DMS 273 (cell line): Measurements from ENCODE around the gene PROSER3.
"Not testable (repeated sequence)": the region's sequence is repeated elsewhere in the genome, so short reads cannot be mapped to it uniquely, and the experiment has no call there.

ENCODE experiments used
- DNase-seq: peaks from one replicate; lab custom pipeline; 2025; ENCODE audit not compliant: unreplicated experiment; lab: John Stamatoyannopoulos, UW

The PROSER3 gene

DNA sequence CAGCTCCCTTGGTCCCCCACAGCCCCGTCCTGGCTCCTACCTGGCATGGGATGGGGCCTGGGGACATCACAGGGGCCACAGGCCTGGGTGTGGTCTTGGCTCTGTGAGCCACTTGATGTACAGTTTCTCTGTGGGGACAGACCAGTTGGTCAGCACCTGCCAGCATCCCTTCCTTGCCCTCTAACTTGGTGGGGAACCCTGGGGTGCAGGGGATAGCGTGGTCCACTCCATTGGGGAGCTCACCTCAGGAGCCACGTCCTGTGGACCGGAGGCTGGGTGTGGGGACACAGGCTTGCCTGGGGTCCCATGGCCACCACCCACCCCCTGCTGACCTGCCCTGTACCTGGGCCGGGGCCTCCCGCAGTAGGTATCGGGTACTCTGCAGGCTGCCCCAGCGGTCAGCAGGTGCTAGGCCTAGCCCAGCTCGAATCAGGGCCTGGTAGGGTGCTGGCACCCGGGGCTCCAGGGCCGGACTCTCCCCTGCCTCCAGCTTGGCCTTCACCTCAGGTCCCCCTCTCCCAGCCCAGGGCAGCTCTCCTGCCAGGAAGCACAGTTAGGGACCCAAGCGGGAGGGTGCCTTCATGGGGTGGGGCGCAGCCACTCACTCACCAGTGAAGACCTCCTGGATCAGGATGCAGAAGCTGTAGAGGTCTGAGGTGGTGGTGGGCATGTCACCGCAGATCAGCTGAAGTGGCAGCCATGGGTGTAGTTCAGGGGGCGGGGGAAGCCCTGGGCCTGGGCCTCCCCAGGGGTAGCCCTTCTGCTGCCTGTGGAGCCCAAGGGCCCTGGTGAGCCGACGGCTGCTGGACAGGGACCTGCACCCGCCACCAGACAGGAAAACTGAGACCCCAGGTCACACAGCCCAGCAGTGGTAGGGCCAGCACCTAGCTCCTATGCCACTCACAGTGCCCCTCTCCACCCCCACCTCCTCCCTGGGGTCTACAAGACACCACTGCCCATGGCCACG is 32.3 kb downstream of the PROSER3 start:
- DNase-seq, result no peak

DNA sequence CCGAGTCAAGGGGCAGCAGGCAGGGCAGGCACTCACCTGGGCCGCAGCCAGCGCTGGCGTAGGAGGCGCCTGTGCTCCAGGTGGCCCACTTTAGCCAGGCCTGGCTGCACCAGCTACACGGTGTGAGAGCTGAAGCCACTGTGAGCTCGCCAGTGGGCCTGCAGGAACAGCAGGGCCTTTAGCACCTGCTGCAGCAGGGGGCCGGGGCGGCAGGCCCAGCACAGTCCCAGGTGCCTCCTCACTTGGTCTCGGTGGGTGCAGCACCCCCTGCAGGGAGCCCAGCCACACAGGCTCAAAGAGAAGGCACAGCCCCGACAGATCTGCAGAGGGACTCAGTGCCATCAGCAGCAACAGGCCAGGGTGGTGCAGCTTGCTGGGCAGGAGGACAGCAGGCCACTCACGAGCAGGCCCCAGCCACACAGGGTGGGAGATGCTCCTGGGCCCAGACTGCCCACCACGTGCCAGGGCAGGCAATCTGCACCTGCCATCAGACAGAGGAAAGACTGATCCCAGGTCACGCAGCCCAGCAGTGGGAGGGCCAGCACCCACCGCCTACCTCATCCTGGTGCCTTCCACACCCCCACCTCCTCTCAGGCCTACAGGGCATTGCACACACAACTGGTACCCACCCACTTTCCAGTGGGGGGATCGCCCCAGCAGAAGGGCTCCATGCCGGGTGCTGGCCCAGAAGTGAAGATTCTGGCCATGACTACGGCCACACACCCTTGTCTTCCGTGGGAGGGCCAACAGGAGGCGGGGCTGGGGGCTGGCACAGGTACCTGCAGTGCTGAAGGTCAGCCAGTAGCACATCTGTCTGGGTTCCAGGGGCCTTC is 33.2 kb downstream of the PROSER3 start:
- DNase-seq, result no peak

DNA sequence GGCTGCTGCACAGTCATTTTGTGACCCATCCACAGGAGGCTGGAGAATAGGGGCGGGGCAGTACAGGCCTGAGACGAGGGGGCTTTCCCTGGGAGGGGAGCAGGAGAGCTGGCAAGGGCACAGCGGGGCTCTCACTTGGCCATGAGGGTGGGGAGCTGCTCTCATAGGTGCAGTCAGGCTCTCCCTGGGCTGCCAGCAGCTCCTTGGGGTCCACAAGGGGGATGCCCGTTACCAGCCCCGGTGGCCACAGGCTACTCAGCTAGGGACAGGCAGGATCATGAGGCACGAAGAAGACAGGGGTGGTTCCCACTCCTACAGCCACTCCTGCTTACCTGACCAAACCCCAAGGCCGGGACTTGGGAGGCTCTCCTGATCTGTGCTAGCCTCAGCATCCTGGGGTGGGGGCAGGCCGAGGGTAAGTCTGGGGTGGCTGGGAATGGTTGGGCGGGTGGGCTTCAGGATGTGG is 33.9 kb downstream of the PROSER3 start:
- no peak for DNase-seq

DNA sequence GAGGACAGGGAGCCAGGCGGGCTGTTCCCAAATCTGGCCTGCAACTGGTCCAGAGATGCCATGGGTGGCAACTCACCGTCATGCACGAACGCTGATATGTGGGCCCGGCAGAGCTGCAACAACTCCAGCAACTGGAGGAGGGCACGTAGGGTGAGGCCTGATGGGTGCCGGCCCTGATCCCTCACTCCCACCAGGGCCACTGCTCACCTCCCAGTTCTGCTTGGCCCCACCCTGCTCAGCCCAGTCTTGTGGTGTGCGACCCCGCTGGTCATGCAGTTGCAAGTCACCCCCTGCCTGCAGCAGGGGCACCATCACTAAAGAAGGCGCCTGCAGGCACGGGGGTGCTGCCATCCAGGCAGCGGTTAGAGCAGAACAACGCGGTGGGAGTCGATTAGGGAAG is 34.3 kb downstream of the PROSER3 start:
- DNase-seq, result no peak

DNA sequence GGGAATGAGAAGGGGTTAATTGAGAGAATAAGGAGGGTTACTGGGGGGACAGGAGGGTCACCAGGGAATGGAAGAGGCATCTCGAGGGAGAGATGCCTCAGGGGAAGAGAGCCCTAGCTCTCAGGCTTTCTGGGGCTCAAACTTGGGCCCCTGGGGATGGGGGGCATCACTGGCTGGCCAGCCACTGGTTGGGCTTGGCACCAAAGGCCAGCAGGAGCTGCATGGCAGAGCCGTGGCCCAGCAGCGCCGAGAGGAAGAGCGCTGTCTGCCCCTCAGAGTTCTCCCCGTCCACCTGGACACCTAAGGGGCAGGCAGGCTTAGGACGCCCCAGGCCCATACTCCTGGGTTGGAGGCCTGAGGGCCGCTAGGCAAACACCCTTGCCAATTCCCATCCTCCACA is 34.9 kb downstream of the PROSER3 start:
- DNase-seq, result no peak

DNA sequence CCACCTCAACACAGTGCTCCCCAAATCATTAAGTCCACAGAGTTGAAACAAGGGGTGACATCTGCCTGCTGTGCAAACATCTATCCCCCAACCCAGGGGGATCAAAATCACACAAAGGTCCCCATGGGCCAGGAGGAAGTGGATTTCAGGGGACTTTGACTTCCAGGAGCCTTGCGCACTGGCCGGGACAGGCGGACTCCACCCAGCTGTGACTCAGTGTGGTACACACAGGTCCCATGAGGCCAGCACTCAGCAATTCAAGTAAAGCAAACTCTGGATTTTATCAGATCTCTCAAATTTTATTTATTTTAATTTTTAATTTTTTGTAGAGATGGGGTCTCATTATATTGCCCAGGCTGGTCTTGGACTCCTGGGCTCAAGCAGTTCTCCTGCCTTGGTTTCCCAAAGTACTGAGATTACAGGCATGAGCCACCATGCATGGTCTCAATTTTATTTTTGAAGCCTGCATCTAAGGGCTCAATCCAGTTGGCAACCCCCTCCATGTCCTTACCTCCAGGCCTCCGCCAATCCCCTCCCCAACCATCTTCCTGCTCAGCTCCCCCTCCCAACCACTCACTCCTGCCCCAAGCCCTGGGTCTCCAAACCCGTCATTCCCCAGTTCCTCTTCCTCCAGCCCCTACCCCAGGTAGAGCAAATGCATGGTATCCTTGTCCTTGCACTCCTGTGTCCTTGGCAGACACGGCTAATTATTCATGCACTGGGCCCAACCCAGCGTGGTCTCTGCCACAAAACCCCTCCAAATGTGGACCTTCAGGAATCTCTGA is 35.6 kb downstream of the PROSER3 start:
- no peak for DNase-seq

DNA sequence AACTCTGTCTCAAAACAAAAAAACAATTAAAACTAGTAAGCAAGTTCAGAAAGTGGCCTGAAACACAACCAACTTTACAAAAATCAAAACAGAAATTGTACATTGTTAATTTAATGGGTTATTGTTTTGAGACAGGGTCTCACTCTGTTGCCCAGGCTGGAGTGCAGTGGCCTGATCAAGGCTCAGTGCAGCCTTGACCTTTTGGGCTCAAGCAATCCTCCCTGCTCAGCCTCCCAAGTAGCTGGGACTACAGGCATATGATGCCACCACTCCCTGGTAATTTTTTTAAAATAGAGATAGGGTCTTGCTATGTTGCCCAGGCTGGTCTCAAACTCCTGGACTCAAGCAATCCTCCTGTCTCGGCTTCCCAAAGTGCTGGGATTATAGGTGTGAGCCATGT is 37.6 kb downstream of the PROSER3 start:
- not testable (repeated sequence) for DNase-seq

DNA sequence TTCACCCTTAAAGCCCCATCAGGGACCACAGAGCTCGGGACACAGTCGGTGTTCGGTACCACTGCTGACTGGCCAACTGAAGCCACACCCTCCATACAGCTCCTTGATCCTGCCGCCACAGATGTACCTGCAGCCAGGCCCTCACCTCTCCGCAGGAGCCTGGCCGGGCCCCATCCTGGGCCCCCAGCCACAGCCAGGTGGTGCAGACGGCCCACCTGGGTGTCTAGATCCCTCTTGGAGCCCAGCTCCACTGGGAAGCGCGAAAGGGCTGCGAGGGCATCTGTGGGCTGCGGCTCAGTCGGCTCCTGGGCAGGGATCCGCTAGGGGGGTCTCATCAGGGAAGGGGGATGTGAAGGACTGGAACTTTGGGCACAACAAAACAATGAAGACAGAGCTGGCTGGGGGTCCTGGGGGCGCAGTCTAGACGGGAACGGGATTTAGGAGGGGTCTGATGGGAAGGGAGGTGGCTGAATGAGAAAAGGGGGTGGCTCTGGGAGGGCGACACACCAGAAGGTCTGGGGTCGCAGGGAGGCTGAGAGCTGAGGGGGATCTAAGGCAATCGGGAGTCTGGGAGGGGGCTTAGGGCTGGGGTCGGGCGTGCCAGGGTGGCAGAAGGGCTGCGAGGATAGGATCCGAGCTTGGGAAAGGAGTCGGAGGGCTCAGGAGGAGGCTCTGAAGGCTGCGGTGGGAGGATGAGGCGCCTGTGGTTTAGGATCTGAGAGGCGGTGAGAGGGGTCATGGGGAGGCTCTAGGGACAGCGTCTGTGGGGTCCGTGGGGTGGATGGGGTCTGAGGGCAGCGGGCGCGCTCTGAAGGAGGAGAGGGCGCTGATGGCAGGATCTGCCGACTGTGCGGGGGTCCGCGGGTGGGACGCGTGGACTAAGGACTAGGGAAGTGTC is 38.9 kb downstream of the PROSER3 start:
- DNase-seq, result no peak

DNA sequence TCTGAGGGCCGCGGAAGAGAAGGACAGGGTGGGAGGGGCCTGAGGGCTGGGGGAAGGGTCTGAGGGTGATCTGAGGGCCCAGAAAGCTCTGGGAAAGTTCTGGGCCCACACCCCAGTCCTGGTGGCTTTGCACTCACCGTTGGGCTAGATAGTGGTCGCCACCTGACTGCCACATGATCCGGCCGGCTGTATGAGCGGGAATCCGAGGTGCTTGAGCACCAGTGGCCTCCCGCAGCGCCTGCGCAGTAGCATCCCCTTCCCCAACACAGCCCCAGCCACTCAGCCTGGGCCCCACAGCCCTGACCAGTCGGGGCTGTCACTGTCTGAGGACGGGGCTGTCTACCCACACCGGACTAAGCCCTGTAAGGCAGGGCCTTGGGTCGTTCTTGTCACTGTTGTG is 39.7 kb downstream of the PROSER3 start:
- no peak for DNase-seq

DNA sequence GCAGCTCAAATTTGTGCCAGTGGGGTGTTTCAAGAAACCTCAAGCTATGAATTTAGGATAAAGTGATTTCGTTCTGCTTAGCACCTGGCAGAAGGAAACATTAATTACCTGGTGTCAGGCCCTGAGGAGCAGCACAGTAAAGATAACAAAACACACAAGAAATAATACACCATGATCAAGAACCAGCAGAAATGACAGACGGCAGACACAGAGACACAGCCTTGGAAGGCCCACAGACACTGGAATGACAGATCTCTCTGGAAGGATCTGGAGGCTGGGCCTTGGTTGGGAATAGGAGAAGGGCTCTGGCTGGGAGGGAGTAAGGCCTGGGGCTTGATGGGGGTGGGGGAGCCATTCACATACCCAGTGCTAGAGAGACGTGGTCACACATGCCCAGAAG is 43.9 kb downstream of the PROSER3 start:
- DNase-seq, result no peak

DNA sequence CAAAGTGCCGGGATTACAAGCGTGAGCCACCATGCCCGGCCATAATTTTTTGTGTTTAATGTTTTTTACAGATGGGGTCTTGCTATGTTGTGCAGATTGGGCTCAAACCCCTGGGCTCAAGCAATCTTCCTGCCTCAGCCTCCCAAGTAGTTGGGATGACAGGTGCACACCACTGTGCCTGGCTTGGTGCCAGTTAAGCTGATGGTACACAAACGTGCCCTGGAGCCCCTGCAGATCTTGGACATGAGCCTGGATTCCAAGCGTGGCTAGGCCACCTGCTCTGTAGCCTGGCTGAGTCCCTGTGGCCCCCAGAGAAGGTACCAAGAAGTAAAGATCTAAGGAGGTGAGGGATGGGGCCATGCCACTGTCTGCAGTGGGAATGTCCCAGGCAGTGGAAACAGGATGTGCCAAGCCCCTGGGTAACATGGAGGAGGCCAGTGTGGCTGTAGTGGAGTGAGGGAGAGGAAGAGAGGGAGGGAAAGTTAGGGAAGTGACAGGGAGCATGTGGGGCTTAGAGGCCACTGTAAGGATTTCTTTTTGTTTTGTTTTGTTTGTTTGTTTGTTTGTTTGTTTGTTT is 47.6 kb downstream of the PROSER3 start:
- peak; percentile 92 for DNase-seq

DNA sequence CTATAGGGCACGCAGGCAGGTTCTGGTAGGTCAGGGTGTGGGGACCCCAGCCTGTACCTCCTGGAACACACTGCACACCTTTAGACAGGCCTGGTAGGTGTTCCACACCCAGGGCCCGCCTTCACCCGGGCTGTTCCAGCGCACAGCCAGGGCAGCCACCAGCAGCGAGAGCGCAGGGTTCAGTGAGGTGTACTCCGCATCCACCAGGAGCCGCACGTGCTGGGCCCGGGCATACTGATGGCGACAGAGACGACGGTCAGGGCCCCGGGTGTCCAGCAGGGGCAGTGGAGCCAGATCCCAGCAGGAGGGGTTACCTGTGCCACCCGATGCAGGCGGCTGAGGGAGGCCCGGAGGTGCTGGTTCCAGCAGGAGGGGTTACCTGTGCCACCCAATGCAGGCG is 48.6 kb downstream of the PROSER3 start:
- no peak for DNase-seq

DNA sequence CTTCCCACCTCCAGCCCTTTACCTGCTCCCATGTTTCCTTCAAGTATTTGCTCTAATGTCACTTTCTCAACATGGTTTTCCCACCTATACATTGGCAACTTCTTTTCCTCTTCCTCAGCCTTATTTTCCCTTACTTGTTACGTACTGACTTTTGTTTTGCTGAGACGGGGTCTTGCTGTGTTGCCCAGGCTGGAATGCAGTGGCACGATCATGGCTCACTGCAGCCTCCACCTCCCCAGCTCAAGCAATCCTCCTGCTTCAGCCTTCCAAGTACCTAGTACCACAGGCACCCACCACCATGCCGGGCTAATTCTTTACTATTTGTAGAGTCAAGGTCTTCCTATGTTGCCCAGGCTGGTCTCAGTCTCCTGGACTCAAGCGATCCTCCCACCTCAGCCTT is 49.7 kb downstream of the PROSER3 start:
- no peak for DNase-seq

DNA sequence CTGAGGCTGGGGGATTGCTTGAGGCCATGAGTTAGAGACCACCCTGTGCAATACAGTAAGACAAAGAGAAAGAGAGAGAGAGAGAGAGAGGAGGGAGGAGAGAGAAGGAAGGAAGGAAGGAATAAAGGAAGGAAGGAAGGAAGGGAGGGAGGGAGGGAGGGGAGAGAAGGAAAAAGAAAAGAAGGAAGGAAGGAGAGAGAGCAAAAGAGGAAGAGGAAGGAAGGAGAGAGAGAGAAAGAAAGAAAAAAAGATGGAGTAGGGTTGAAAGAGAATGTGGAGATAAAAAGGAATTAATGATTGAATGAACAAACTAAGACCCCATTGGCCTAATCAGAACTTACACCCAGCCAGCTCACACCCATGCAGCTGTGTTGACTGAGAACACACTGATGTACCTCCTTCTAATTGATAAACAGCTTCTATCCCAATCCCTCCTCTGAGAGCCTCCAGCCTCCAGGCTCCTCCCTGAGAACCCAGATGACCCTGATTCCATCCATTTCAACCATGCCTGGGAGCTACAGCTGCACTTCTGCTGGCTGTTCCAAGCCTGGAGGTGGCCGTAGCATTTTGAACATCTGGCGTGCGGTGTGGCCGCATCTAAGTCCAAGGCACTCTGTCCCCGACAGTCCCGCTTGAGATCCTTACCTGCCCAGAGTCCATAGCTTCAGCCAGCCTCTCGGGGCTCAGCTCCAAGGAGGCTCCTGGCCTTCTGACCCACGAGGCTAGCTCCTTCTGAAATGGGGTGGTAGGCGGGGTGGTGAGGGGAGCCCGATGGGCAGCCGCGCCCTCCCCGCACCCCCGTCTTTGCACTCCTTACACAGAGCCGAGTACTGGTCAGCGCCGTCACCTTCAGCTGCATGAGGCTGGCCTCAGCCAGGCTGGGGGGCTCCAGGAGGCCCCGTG is 53.6 kb downstream of the PROSER3 start:
- DNase-seq, result peak; percentile 26

DNA sequence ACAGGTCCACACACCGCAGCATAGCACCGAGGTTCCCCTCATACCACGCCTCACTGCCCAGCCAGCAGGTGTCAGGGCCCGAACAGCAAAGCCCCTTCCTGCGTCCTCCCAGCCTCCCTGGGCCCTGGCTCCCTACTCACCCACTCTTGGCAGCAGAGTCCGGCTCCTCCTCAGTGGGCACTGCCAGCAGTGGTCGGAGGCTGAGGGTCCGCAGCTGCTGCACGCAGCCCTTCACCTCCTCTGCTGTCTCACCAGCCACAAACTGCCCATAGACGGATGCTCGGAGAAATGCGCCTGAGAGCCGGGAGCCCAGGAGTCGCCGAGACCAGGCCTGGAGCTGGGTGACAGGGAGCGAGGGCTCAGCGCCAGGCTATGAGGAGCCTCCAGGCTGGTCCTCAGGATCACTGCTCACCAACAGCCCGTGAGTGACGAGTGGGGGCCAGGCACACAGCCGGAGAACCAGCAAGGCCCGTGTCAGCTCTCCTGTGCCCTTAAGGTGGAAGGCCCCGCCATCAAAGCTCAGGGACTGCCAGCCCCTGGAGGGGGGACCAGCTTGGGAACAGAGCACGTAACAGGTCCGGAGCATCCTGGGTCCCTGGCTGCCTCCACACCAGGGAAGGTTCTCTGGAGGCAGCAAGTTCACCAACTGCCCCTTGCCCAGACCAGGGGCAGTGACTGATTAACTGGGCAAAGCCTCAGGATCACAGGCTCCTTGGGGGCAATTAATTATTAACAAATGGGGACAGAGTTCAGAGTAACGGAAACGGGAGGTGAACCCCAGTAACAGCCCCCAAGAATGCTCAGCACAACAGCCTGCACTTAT is 54.5 kb downstream of the PROSER3 start, which contains the start of gene PRODH2:
PRODH2 (minus strand) TSS at position 626 of the 823 bp plus-strand sequence; CDS start at position 586, 40 bp downstream.
- no peak for DNase-seq

DNA sequence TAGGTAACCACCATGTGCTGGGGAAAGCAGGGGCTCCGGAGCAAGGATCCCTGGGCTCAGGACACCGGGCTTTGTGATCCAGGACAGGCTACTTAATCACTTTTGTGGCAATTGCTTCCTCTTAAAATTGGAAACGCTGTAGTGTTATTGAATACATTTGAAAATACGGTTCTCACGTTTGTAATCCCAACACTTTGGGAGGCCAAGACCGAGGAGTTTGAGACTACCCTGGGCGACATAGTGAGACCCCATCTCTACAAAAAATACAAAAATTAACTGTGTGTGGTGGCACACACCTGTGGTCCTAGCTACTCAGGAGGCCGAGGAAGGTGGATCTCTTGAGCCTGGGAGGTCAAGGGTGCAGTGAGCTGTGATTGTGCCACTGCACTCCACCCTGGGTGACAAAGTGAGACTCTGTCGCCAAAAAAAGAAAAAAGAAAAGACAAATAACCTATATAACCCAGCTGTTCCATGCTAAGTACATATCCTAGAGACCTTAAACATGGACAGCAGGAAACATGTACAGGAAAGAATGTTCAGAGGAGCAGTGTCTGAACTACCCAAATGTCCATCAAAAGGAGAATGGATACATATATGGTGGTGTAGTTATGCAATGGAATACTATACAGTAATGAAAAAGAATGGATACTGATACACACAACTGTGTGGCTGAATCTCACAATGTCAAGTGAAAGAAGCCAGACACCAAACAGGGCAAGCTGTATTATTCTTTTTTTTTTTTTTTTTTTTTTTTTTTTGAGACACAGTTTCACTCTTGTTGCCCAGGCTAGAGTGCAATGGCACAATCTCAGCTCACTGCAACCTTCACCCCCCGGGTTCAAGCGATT is 55.3 kb downstream of the PROSER3 start:
- DNase-seq, result no peak

DNA sequence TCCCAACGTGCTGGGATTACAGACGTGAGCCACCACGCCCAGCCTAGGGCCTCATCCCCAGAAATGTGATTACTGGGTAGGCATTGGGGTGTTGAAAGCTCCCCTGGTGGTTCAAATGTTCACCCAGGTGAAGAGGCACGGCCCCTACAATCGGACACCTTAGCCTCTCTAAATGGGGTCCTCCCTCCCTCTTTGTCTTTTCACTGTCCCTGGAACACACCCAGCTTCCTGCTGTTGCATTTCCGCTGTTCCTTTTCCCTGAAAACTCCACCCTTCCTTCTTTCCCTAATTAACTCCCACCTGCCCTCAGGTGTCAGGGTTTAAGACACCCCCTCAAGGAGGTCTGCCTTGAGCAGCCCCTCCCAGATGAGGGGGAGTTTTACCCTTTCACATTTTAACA is 58.3 kb downstream of the PROSER3 start:
- no peak for DNase-seq
